Measurements from ENCODE around the gene LYSET.

DNA sequence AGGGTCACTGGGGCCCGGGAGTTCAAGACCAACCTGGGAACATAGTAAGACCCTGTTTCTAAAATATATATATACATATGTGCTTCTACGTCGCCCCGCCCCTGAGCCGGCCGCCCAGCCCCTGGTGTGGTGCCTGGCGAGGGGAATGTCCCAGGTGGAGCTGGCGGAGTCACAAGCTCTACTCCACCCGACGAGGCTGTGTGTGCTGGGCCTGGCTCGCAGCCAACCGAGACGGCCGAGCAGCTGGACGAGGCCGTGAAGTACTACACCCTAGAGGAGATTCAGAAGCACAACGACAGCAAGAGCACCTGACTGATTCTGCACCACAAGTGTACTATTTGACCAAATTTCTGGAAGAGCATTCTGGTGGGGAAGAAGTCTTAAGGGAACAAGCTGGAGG, 47.3 kb upstream of the LYSET start:
- TF ChIP-seq, protein P1, sequence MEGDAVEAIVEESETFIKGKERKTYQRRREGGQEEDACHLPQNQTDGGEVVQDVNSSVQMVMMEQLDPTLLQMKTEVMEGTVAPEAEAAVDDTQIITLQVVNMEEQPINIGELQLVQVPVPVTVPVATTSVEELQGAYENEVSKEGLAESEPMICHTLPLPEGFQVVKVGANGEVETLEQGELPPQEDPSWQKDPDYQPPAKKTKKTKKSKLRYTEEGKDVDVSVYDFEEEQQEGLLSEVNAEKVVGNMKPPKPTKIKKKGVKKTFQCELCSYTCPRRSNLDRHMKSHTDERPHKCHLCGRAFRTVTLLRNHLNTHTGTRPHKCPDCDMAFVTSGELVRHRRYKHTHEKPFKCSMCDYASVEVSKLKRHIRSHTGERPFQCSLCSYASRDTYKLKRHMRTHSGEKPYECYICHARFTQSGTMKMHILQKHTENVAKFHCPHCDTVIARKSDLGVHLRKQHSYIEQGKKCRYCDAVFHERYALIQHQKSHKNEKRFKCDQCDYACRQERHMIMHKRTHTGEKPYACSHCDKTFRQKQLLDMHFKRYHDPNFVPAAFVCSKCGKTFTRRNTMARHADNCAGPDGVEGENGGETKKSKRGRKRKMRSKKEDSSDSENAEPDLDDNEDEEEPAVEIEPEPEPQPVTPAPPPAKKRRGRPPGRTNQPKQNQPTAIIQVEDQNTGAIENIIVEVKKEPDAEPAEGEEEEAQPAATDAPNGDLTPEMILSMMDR (IDR thresholded peaks at IDR 0.05) = no peak
- TF ChIP-seq POLR2A (IDR thresholded peaks at IDR 0.05) = no peak
- TF ChIP-seq POLR2AphosphoS5 (IDR thresholded peaks at IDR 0.05) = no peak
- no peak for TF ChIP-seq EP300 (IDR thresholded peaks at IDR 0.05)
